GM12891 (cell line): Measurements from ENCODE around the gene L3MBTL1.
"Not testable (repeated sequence)": the region's sequence is repeated elsewhere in the genome, so short reads cannot be mapped to it uniquely, and the experiment has no call there.

ENCODE experiments used
- DNase-seq: peaks from one replicate; pipeline ENCODE4 v3.0.0; 2011; ENCODE audit warnings: low spot score; ENCODE audit not compliant: insufficient read length
- FAIRE-seq: peaks from 2 replicates; lab custom pipeline; 2011; peaks lifted over from hg19 to GRCh38; lab: Jason Lieb, UNC
- PAX5 ChIP-seq: IDR thresholded peaks from 2 replicates; pipeline ENCODE4 v1.6.1; 2011; ENCODE audit warnings: low read length, moderate library complexity, mild to moderate bottlenecking; ENCODE audit not compliant: insufficient read depth, severe bottlenecking
- POLR2A ChIP-seq: IDR thresholded peaks from 2 replicates; pipeline ENCODE4 v1.6.1; 2011; ENCODE audit warnings: low read depth, low read length, control low read depth
- POLR2AphosphoS5 ChIP-seq: IDR thresholded peaks from 2 replicates; pipeline ENCODE4 v1.6.1; 2011; ENCODE audit warnings: low read depth, low read length, control low read depth
- POU2F2 ChIP-seq: IDR thresholded peaks from 2 replicates; pipeline ENCODE4 v1.6.1; 2011; ENCODE audit warnings: low read depth, mild to moderate bottlenecking, control low read depth, low read length, moderate library complexity
- SPI1 ChIP-seq: IDR thresholded peaks from 2 replicates; pipeline ENCODE4 v1.6.1; 2011; ENCODE audit warnings: low read depth, low read length, control low read depth
- TAF1 ChIP-seq: IDR thresholded peaks from 2 replicates; pipeline ENCODE4 v1.6.1; 2011; ENCODE audit warnings: low read depth, low read length, control low read depth

L3MBTL1 gene

GRCh38 chr20:43464219-43464790, 43.2 kb upstream of the L3MBTL1 start:
- FAIRE-seq: peak; percentile 5
- TF ChIP-seq TAF1 (no peak), POLR2A (peak; percentile 68), POLR2AphosphoS5 (peak; percentile 80; the same call in 1 of the 2 replicates), POU2F2 (0 out of 2 replicates have a peak, but pooled peaks have one; percentile 14), PAX5 (no peak), SPI1 (no peak)
- DNase-seq: no peak

DNA sequence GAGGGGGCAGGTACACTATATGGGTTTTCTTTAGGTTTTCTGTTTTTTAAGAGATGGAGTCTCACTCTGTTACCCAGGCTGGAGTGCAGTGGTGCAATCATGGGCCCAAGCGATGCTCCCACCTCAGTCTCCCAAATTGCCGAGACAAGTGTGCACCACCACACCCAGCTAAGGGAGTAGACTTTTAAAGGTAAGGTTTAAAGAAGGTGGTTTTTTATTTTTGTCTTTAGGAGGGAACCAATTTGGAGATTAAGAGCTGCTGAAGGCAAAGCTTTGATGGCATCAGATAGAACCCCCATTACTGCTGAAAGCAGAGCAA, 41.9 kb upstream of the L3MBTL1 start:
- DNase-seq (no peak), FAIRE-seq (no peak)
- TF ChIP-seq POU2F2 (no peak), PAX5 (no peak), POLR2AphosphoS5 (no peak), POLR2A (no peak), SPI1 (no peak), TAF1 (no peak)

GRCh38 chr20:43467589-43467988, 39.9 kb upstream of the L3MBTL1 start:
- DNase-seq (no peak), FAIRE-seq (no peak)
- TF ChIP-seq POLR2A (no peak), SPI1 (no peak), POU2F2 (no peak), POLR2AphosphoS5 (no peak), PAX5 (no peak), TAF1 (no peak)

GRCh38 chr20:43472671-43473380, 34.7 kb upstream of the L3MBTL1 start:
- DNase-seq (no peak), FAIRE-seq (no peak)
- TF ChIP-seq POLR2AphosphoS5: no peak
- TF ChIP-seq POU2F2: no peak
- TF ChIP-seq SPI1: no peak
- no peak for TF ChIP-seq POLR2A
- TF ChIP-seq PAX5: no peak
- no peak for TF ChIP-seq TAF1

- FAIRE-seq: no peak
- TF ChIP-seq POU2F2 (no peak), POLR2AphosphoS5 (no peak), SPI1 (no peak), PAX5 (no peak)
- no peak for DNase-seq
These were observed 34.2 kb upstream of the L3MBTL1 start for GRCh38 chr20:43473381-43473704.

DNA sequence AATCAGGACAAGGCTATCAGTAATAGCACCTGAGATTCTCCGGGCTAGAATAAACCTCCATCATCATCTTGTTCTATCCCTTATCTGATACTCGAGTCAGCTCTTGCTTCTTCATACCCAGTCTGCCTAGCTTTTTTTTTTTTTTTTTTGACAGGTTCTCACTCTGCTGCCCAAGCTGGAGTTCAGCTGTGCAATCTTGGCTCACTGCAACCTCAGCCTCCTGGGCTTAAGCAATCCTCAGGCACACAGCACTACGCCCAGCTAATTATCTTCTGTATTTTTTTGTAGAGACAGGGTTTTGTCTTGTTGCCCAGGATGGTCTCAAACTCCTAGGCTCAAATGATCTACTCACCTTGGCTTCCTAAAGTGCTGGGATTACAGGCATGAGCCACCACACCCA, 30.3 kb upstream of the L3MBTL1 start:
- DNase-seq: no peak
- TF ChIP-seq TAF1: no peak
- no peak for FAIRE-seq

DNA sequence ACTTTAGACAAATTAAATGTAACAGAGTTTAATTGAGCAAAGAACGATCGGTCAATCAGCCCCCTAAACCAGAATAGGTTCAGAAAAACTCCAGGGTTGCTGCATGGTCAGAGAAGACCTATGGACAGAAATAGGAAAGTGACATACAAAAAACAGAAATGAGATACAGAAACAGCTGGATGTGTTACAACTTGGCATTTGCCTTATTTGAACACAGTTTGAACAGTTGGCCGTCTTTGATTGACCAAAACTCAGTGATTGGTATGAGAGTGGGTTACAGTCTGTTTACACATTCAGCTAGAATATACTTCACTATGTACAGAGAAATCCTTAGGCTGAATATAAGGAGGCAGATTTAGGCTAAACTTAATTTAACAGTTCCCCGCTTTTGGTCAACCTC, 29.9 kb upstream of the L3MBTL1 start:
- FAIRE-seq (no peak), DNase-seq (no peak)
- TF ChIP-seq TAF1 (no peak), POU2F2 (no peak), PAX5 (no peak), SPI1 (no peak)

GRCh38 chr20:43490038-43490437, 17.5 kb upstream of the L3MBTL1 start:
- FAIRE-seq (no peak), DNase-seq (no peak)
- no peak for TF ChIP-seq PAX5
- no peak for TF ChIP-seq POU2F2
- TF ChIP-seq POLR2AphosphoS5: no peak
- TF ChIP-seq POLR2A: no peak
- TF ChIP-seq SPI1: no peak

DNA sequence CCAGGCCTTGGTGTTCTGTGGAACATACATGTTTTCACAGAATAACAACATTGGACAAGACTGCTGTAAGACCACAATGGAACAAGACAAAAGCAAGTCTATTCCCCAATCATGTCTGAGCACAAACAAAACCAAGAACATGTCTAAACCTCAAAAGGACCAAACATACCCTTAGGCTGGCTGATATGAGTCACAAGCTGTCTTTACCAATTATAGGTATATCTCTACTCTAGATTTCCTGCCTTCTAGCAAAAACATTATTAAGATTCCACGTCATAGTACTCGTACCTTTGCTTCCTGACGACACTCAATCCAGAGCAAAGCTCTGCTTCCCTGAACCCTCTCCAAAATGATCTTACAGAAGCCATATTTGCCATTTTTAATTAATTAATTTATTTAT, 15.4 kb upstream of the L3MBTL1 start:
- no peak for TF ChIP-seq TAF1
- no peak for TF ChIP-seq POLR2A
- TF ChIP-seq POU2F2: no peak
- peak; percentile 73 for FAIRE-seq
- DNase-seq: no peak

DNA sequence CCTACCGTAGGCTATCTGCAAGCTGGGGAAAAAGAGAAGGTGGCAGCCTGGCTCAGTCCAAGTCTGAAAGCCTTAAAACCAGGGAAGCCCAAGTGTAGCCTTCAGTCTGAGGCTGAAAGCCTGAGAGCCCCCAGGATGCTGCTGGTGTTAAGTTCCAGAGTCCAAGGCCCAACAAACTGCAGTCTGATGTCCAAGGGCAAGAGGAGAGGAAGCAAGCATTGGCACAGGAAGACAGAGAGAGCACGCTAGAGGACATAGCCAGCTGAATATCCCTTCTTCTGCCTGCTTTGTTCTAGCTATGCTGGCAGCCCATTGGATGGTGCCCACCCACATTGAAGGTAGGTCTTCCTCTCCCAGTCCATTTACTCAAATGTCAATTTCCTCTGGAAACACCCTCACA, 12.1 kb upstream of the L3MBTL1 start:
- DNase-seq: no peak
- FAIRE-seq: no peak
- no peak for TF ChIP-seq POU2F2

DNA sequence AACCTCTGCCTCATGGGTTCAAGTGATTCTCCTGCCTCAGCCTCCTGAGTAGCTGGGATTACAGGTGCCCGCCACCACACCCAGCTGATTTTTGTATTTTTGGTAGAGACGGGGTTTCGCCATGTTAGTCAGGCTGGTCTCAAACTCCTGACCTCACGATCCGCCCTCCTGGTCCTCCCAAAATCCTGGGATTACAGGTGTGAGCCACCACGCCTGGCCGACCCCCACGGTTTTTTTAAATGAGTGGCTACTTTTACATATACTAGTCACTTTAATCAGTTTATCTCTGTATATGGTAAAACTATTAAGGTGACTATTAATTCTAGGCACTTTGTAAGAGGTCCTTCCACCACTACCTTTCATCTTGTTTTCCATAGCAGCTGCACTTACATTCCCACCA, 5.5 kb upstream of the L3MBTL1 start:
- not testable (repeated sequence) for DNase-seq, FAIRE-seq
